Endodermal cell (in vitro differentiated cells): ENCODE results near the gene NAPA. TPM values are rescaled to one million over a fixed set of nuclear protein-coding genes. Genes with fewer than 3 reads are reported as not detected.
A peak's percentile ranks its signal among the peaks of the same experiment; 100 is the strongest.

ENCODE experiments used
- DNase-seq: peaks from one replicate; pipeline ENCODE4 v3.0.0-alpha.2; 2017
- H3K27ac ChIP-seq: 2 replicates; pipeline ENCODE4 v1.5.1; 2013; ENCODE audit warnings: mild to moderate bottlenecking, low read depth, low read length, moderate library complexity
- H3K27me3 ChIP-seq: 2 replicates; pipeline ENCODE4 v1.6.1; 2013; ENCODE audit warnings: mild to moderate bottlenecking, low read length, moderate library complexity; ENCODE audit not compliant: insufficient read depth, control insufficient read depth, poor library complexity, severe bottlenecking
- H3K36me3 ChIP-seq: 2 replicates; pipeline ENCODE4 v1.7.0; 2013; ENCODE audit warnings: mild to moderate bottlenecking, low read length, moderate library complexity; ENCODE audit not compliant: control insufficient read depth, insufficient read depth
- H3K4me1 ChIP-seq: one replicate; pipeline ENCODE4 v1.7.0; 2013; ENCODE audit warnings: low read length; ENCODE audit not compliant: control insufficient read depth, insufficient read depth
- H3K4me3 ChIP-seq: 2 replicates; pipeline ENCODE4 v1.5.1; 2013; ENCODE audit warnings: mild to moderate bottlenecking, low read length, moderate library complexity
- H3K9ac ChIP-seq: 2 replicates; pipeline ENCODE4 v1.6.1; 2013; ENCODE audit warnings: mild to moderate bottlenecking, low read length, moderate library complexity; ENCODE audit not compliant: poor library complexity, severe bottlenecking; ENCODE audit errors: extremely low read depth
- H3K9me3 ChIP-seq: 2 replicates; pipeline ENCODE4 v1.6.1; 2013; ENCODE audit warnings: mild to moderate bottlenecking, low read length, moderate library complexity; ENCODE audit not compliant: control insufficient read depth
- H3K27ac Mint-ChIP-seq: 2 replicates; pipeline ENCODE4 v1.8.0; 2020; ENCODE audit warnings: mixed read lengths
- H3K27me3 Mint-ChIP-seq: 2 replicates; pipeline ENCODE4 v1.8.0; 2021; ENCODE audit warnings: mild to moderate bottlenecking, mixed read lengths; ENCODE audit not compliant: insufficient read depth
- H3K36me3 Mint-ChIP-seq: 2 replicates; pipeline ENCODE4 v1.8.0; 2020; ENCODE audit warnings: low read depth, mixed read lengths
- H3K4me1 Mint-ChIP-seq: 2 replicates; pipeline ENCODE4 v1.8.0; 2020; ENCODE audit warnings: mixed read lengths
- H3K4me3 Mint-ChIP-seq: 2 replicates; pipeline ENCODE4 v1.8.0; 2020; ENCODE audit warnings: mild to moderate bottlenecking, moderate library complexity, mixed read lengths
- H3K9me3 Mint-ChIP-seq: 2 replicates; pipeline ENCODE4 v1.8.0; 2020; ENCODE audit warnings: mild to moderate bottlenecking, mixed read lengths
- WGBS, 2 experiments: methylation state at CpG; one replicate each; pipeline versions ENCODE4 v1.1.5 to v1.1.7; 2013; ENCODE audit warnings: missing lambda C conversion rate in 2 of 2, mixed read lengths in 1 of 2; ENCODE audit not compliant: insufficient coverage in 1 of 2, insufficient read length in 1 of 2; 5-methylcytosine and 5-hydroxymethylcytosine counted together
- total RNA-seq, 2 donors: library from RNA; stranded (reverse); fragmentation: NEBNext Ultra II Directional in 1 of 2; extraction: Animal tissue kit (Norgen Biotek cat#: 25700) in 1 of 2; gene quantifications; 2 replicates in 1 of 2; 3 replicates in 1 of 2; pipeline ENCODE4 v1.2.1, GENCODE V29; 2021
- TF ChIP-seq, protein P1 (sequence below): fragments of 200-600 bp; sonication (generic); conservative IDR thresholded peaks from 2 replicates; pipeline ENCODE4 v1.5.0; 2021; ENCODE audit warnings: antibody characterized with exemption, mild to moderate bottlenecking

NAPA gene
- total RNA-seq, 2 donors from 2014 or later, result 66.0 to 73.9 TPM

GRCh38 chr19:47443331-47443730 is 71.5 kb downstream of the NAPA start:
- Histone ChIP-seq H3K4me1 (no peaks in the 10 kb centered on the region), H3K27ac (no peak overlapping the region), H3K9ac (no peak overlapping the region), H3K36me3 (no peaks in the 10 kb centered on the region), H3K9me3 (no peaks in the 10 kb centered on the region), H3K27me3 (peaks cover 47% of the 10 kb centered on the region), H3K4me3 (no peak overlapping the region)
- WGBS, 2 experiments, result 84 to 86% methylated on average over 10 to 12 of the region's 12 CpGs
- H3K4me3 Mint-ChIP-seq, result no peak overlapping the region
- no peaks in the 10 kb centered on the region for H3K36me3 Mint-ChIP-seq
- no peaks in the 10 kb centered on the region for H3K4me1 Mint-ChIP-seq
- DNase-seq, result no peak
- no peak overlapping the region for H3K27ac Mint-ChIP-seq
- TF ChIP-seq, protein P1, sequence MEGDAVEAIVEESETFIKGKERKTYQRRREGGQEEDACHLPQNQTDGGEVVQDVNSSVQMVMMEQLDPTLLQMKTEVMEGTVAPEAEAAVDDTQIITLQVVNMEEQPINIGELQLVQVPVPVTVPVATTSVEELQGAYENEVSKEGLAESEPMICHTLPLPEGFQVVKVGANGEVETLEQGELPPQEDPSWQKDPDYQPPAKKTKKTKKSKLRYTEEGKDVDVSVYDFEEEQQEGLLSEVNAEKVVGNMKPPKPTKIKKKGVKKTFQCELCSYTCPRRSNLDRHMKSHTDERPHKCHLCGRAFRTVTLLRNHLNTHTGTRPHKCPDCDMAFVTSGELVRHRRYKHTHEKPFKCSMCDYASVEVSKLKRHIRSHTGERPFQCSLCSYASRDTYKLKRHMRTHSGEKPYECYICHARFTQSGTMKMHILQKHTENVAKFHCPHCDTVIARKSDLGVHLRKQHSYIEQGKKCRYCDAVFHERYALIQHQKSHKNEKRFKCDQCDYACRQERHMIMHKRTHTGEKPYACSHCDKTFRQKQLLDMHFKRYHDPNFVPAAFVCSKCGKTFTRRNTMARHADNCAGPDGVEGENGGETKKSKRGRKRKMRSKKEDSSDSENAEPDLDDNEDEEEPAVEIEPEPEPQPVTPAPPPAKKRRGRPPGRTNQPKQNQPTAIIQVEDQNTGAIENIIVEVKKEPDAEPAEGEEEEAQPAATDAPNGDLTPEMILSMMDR, result no peak
- peaks cover 57% of the 10 kb centered on the region for H3K27me3 Mint-ChIP-seq
- H3K9me3 Mint-ChIP-seq, result no peaks in the 10 kb centered on the region

DNA sequence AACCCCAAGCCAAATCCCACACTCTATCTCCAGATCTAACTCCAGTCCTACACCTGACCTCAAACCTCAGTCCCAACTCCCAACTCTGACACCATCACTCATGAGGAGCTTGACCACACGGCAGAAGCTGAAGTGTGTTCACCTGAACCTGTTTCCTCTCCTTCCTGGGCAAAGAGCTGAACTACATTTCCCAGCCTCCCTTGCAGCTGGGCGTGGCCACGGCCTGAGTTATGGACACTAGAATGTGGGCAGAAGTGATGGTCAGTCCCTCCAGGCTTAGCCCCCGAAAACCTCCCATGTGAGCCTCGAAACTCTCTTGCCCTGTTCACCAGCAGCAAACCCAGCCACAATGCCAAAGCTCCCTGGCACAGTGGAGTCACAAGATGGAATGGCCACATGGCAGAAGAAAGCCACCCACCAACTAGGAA is 76.1 kb downstream of the NAPA start:
- Mint-ChIP-seq H3K27me3 (peaks cover 18% of the 10 kb centered on the region), H3K4me1 (no peaks in the 10 kb centered on the region), H3K4me3 (no peak overlapping the region), H3K27ac (no peak overlapping the region), H3K9me3 (no peaks in the 10 kb centered on the region), H3K36me3 (no peaks in the 10 kb centered on the region)
- 63% methylated on average over 5 of the region's 5 CpGs; no CpG with 5 or more reads in 1 of the 2 experiments for WGBS, 2 experiments
- H3K36me3 ChIP-seq, result no peaks in the 10 kb centered on the region
- no peaks in the 10 kb centered on the region for H3K4me1 ChIP-seq
- H3K9me3 ChIP-seq, result no peaks in the 10 kb centered on the region
- H3K4me3 ChIP-seq, result no peak overlapping the region
- TF ChIP-seq, protein P1, result no peak
- H3K27me3 ChIP-seq, result peaks cover 5% of the 10 kb centered on the region
- DNase-seq, result peak; percentile 82
- H3K9ac ChIP-seq, result no peak overlapping the region
- H3K27ac ChIP-seq, result no peak overlapping the region

Other genes starting within 250 kb of the NAPA start
- 10 to 100 TPM in 1 of 2 donors, 1 to 10 TPM in 1; 8.7 to 11.5 TPM for gene INAFM1, start 240.2 kb downstream of the NAPA start, total RNA-seq
- gene C5AR1, start 205.2 kb downstream of the NAPA start, total RNA-seq, result under 1 TPM in 1 of 2 donors, not detected in 1; 0.48 TPM
- gene C5AR2, start 182.9 kb downstream of the NAPA start, total RNA-seq, result not detected
- gene DHX34, start 165.7 kb downstream of the NAPA start, total RNA-seq, result 10 to 100 TPM; 36.9 to 43.9 TPM
- 100 to 1,000 TPM in 1 of 2 donors, 10 to 100 TPM in 1; 47.7 to 132 TPM for gene MEIS3, start 95.5 kb downstream of the NAPA start, total RNA-seq
- gene SLC8A2, start 43.2 kb downstream of the NAPA start, total RNA-seq, result 1 to 10 TPM; 2.5 to 3.6 TPM
- 10 to 100 TPM; 14.7 to 22.9 TPM for gene KPTN, start 30.8 kb downstream of the NAPA start, total RNA-seq
- gene ZNF541, start 58.1 kb upstream of the NAPA start, total RNA-seq, result not detected
- gene BICRA, start 94.1 kb upstream of the NAPA start, total RNA-seq, result 10 to 100 TPM; 30.0 to 30.1 TPM
- 1 to 10 TPM; 5.5 to 8.4 TPM for gene EHD2, start 198.4 kb upstream of the NAPA start, total RNA-seq
- gene NOP53, start 230.5 kb upstream of the NAPA start, total RNA-seq, result 100 to 1,000 TPM; 190 to 258 TPM